K562 (cell line): ENCODE results near the gene HKDC1. TPM values are rescaled to one million over a fixed set of nuclear protein-coding genes. Genes with fewer than 3 reads are reported as not detected.

Experiments
- CREB1 ChIP-seq, 2 experiments: sonication (generic) in 1 of 2; formaldehyde crosslinking in 1 of 2; IDR thresholded peaks; 2 replicates each; pipeline versions ENCODE4 v1.6.1 to v1.8.0; 2012 to 2022; ENCODE audit warnings: inconsistent platforms in 1 of 2, mild to moderate bottlenecking in 1 of 2, missing genetic modification reagents in 1 of 2, moderate library complexity in 1 of 2
- EGR1 ChIP-seq: fragments of 450-650 bp; conservative IDR thresholded peaks from 2 replicates; pipeline ENCODE4 v1.6.1; 2017; ENCODE audit warnings: mild to moderate bottlenecking
- ETV5 ChIP-seq: sonication (generic); formaldehyde crosslinking; IDR thresholded peaks from 2 replicates; pipeline ENCODE4 v1.4.0; 2020; ENCODE audit warnings: low read depth, mild to moderate bottlenecking, missing genetic modification reagents
- KHSRP ChIP-seq: fragments of 450-650 bp; IDR thresholded peaks from 2 replicates; pipeline ENCODE4 v1.6.1; 2017
- MTA1 ChIP-seq: fragments of 450-650 bp; IDR thresholded peaks from 2 replicates; pipeline ENCODE4 v1.6.1; 2017; ENCODE audit warnings: borderline replicate concordance
- MTA3 ChIP-seq: fragments of 450-650 bp; formaldehyde crosslinking; IDR thresholded peaks from 2 replicates; pipeline ENCODE4 v1.6.1; 2017; ENCODE audit warnings: mild to moderate bottlenecking, borderline replicate concordance
- NFIX ChIP-seq: fragments of 250-450 bp; sonication (Bioruptor Pico); IDR thresholded peaks from 2 replicates; pipeline ENCODE4 v1.4.0; 2020; ENCODE audit warnings: low read depth, mild to moderate bottlenecking, moderate library complexity
- PHB ChIP-seq: fragments of 250-450 bp; sonication (Bioruptor Pico); IDR thresholded peaks from 2 replicates; pipeline ENCODE4 v1.5.0; 2021
- POLR3G ChIP-seq: IDR thresholded peaks from 2 replicates; pipeline ENCODE4 v1.6.1; 2011; ENCODE audit not compliant: insufficient read length, insufficient replicate concordance; ENCODE audit errors: extremely low read depth
- RBM14 ChIP-seq: fragments of 200-400 bp; formaldehyde crosslinking; IDR thresholded peaks from 2 replicates; pipeline ENCODE4 v1.6.1; 2018; ENCODE audit warnings: low read depth, mild to moderate bottlenecking, low read length, moderate library complexity, borderline replicate concordance; ENCODE audit not compliant: insufficient read depth
- SAP30 ChIP-seq: fragments of 200-600 bp; sonication (generic); IDR thresholded peaks from 2 replicates; pipeline ENCODE4 v1.6.1; 2012; ENCODE audit warnings: borderline replicate concordance, low read depth, mild to moderate bottlenecking, moderate library complexity, low read length, control low read depth, inconsistent platforms; ENCODE audit not compliant: insufficient read depth, poor library complexity, severe bottlenecking
- SNRNP70 ChIP-seq: fragments of 200-400 bp; formaldehyde crosslinking; optimal IDR thresholded peaks from 2 replicates; pipeline ENCODE3; 2017; ENCODE audit warnings: low read depth, low read length
- TSC22D4 ChIP-seq: fragments of 450-650 bp; IDR thresholded peaks from 2 replicates; pipeline ENCODE4 v1.6.1; 2016; ENCODE audit warnings: missing genetic modification characterization, missing biosample characterization, control low read depth
- polyA plus RNA-seq, 8 experiments: library from polyadenylated mRNA; depleted of rRNA in 4 of 8; stranded (reverse) in 5 of 8; unstranded in 3 of 8; fragments of >200 nt; fragmentation: Nextera tagmentation in 2 of 8; fragmentation: Illumina TruSeq in 1 of 8; extraction: Ambion mirVana in 2 of 8; extraction: Trizol in 1 of 8; gene quantifications; 2 replicates each; pipeline versions ENCODE4 v1.2.1 to v1.2.3, GENCODE V29; 2011 to 2014; ENCODE audit warnings: inconsistent platforms in 1 of 8, missing spikeins in 1 of 8
- total RNA-seq, 7 experiments: library from RNA; depleted of rRNA in 6 of 7; stranded (reverse); fragments of >200 nt in 6 of 7; fragmentation: Illumina TruSeq in 2 of 7; extraction: Trizol in 2 of 7; gene quantifications; 2 replicates each; pipeline versions ENCODE4 v1.2.1 to v1.2.3, GENCODE V29; 2011 to 2021; ENCODE audit warnings: low replicate concordance in 1 of 7
- TF ChIP-seq, protein P1 (sequence below): fragments of 450-650 bp; formaldehyde crosslinking; IDR thresholded peaks from 2 replicates; pipeline ENCODE4 v1.4.0; 2022; ENCODE audit warnings: missing genetic modification characterization
- TF ChIP-seq, protein P2 (sequence below), 2 experiments: fragments of 450-650 bp; formaldehyde crosslinking in 1 of 2; IDR thresholded peaks; 2 replicates each; pipeline versions ENCODE4 v1.4.0 to v1.6.1; 2014 to 2020; ENCODE audit warnings: mild to moderate bottlenecking in 2 of 2, borderline replicate concordance in 1 of 2, low read depth in 1 of 2
- TF ChIP-seq, protein P3 (sequence below): IDR thresholded peaks from 2 replicates; pipeline ENCODE4 v1.6.1; 2014; ENCODE audit warnings: antibody characterized with exemption

Gene HKDC1
- total and polyA plus RNA-seq, 9 of the 15 experiments (the other 6 are each of a cell fraction or from before 2014, with no cell fraction given): 0.04 to 0.22 (median 0.11) TPM; not detected in 5

DNA sequence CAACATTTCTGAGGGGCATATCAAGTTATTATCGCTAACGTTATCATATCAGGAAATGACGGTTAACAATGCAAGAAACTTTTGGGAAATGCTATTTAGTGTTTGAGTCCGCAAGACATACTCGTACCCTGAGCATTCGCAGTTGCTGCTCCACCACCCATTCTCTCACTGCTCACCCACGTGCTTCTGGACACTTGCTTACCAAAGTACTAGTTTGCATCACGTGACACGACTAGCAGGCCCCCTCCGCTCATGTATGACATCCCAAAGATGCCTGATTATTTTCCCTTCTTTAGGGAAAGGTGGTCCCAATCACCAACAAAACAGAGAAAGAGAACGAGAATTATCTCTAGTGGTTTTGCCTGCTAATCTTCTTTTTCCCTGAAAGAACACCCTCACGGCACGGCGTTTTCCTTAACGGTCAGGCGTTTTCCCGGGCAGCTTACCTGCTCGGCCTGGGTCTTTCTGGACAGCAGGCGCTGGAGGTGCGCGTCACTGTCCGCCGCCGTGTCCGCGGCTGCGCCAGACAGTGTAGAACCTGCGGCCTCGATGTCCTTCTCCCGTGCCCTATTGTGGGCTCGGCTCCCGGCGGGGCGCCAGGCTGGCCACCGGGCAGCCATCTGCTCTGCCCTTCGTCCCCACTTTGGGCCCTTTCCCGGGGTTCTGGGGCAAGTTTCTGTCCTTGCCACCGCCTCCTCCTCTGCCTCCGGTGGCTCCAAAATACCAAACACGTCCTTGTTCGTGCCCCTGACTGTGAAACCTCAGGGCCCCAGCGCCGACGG is 40.2 kb upstream of the HKDC1 start, which contains the start of gene SUPV3L1 (continued):
- TF ChIP-seq SNRNP70: no peak
- no peak; the same call in 1 of the 2 replicates for TF ChIP-seq ETV5 (CRISPR knock-in tag)
- TF ChIP-seq, protein P1, sequence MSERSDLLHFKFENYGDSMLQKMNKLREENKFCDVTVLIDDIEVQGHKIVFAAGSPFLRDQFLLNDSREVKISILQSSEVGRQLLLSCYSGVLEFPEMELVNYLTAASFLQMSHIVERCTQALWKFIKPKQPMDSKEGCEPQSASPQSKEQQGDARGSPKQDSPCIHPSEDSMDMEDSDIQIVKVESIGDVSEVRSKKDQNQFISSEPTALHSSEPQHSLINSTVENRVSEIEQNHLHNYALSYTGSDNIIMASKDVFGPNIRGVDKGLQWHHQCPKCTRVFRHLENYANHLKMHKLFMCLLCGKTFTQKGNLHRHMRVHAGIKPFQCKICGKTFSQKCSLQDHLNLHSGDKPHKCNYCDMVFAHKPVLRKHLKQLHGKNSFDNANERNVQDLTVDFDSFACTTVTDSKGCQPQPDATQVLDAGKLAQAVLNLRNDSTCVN (CRISPR knock-in tag): peak; percentile 54; the same call in 1 of the 2 replicates
- no peak for TF ChIP-seq PHB
- peak; percentile 81 for TF ChIP-seq KHSRP
- peak; percentile 99 for TF ChIP-seq CREB1 (IDR thresholded peaks at IDR 0.05)
- TF ChIP-seq CREB1 (CRISPR knock-in tag; IDR thresholded peaks at IDR 0.05): peak; percentile 99
- TF ChIP-seq SAP30: peak; percentile 99
- TF ChIP-seq EGR1: peak; percentile 81
- TF ChIP-seq MTA1: peak; percentile 100
- TF ChIP-seq, protein P2, sequence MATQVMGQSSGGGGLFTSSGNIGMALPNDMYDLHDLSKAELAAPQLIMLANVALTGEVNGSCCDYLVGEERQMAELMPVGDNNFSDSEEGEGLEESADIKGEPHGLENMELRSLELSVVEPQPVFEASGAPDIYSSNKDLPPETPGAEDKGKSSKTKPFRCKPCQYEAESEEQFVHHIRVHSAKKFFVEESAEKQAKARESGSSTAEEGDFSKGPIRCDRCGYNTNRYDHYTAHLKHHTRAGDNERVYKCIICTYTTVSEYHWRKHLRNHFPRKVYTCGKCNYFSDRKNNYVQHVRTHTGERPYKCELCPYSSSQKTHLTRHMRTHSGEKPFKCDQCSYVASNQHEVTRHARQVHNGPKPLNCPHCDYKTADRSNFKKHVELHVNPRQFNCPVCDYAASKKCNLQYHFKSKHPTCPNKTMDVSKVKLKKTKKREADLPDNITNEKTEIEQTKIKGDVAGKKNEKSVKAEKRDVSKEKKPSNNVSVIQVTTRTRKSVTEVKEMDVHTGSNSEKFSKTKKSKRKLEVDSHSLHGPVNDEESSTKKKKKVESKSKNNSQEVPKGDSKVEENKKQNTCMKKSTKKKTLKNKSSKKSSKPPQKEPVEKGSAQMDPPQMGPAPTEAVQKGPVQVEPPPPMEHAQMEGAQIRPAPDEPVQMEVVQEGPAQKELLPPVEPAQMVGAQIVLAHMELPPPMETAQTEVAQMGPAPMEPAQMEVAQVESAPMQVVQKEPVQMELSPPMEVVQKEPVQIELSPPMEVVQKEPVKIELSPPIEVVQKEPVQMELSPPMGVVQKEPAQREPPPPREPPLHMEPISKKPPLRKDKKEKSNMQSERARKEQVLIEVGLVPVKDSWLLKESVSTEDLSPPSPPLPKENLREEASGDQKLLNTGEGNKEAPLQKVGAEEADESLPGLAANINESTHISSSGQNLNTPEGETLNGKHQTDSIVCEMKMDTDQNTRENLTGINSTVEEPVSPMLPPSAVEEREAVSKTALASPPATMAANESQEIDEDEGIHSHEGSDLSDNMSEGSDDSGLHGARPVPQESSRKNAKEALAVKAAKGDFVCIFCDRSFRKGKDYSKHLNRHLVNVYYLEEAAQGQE (IDR thresholded peaks at IDR 0.05; ENCODE audit: borderline replicate concordance): peak; percentile 95
- TF ChIP-seq, protein P2 (CRISPR knock-in tag; IDR thresholded peaks at IDR 0.05; ENCODE audit: low read depth): no peak; the same call in 1 of the 2 replicates
- TF ChIP-seq MTA3: peak; percentile 65; the same call in 1 of the 2 replicates
- TF ChIP-seq RBM14: no peak
- no peak for TF ChIP-seq TSC22D4 (tag)
- TF ChIP-seq, protein P3, sequence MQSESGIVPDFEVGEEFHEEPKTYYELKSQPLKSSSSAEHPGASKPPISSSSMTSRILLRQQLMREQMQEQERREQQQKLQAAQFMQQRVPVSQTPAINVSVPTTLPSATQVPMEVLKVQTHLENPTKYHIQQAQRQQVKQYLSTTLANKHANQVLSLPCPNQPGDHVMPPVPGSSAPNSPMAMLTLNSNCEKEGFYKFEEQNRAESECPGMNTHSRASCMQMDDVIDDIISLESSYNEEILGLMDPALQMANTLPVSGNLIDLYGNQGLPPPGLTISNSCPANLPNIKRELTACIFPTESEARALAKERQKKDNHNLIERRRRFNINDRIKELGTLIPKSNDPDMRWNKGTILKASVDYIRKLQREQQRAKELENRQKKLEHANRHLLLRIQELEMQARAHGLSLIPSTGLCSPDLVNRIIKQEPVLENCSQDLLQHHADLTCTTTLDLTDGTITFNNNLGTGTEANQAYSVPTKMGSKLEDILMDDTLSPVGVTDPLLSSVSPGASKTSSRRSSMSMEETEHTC: peak; percentile 90; the same call in 1 of the 2 replicates
- no peak for TF ChIP-seq NFIX
- TF ChIP-seq POLR3G: no peak
